HG02588 (cell line): Measurements from ENCODE around the gene IFIT3.

Experiments used
- ATAC-seq: cut with Tn5 transposase; IDR thresholded peaks from one replicate; pipeline ENCODE4 v1.9.1; 2021; ENCODE audit warnings: mild to moderate bottlenecking, moderate library complexity; ENCODE audit not compliant: unreplicated experiment

IFIT3 gene

DNA sequence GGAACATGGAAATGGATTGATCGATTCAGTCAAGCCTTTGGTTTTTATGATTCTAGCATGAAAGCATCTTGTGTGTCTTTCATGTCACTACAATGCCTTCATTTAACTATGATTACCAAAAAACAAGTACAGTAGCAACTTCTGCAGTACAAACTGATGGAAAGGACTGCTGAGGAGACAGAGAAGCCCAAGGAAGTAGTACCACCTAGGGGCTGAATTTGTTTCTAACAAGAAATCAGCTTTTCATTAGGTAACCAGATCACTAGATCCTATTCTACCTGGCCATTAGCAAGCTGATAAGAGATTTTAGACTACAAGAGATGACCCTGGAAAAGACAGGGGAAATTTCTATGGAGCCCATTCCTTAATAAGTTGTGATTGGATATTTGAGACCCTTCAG, 61.5 kb downstream of the IFIT3 start:
- no peak for ATAC-seq
